Central memory CD8-positive, alpha-beta T cell (primary cell): ENCODE data around the gene TSHZ1.

Source experiments
- ATAC-seq: fragments of 150-1000 bp; cut with Tn5 transposase; replicated peaks from 2 replicates; pipeline ENCODE4 v1.10.0; 2022; ENCODE audit warnings: mild to moderate bottlenecking, moderate FRiP score, moderate number of reproducible peaks; ENCODE audit not compliant: poor library complexity, severe bottlenecking; ENCODE audit errors: extremely low read depth
- DNase-seq, 2 donors: peaks; one replicate each; pipeline ENCODE4 v3.0.0; 2021; ENCODE audit warnings: low spot score in 2 of 2
- H3K27ac Mint-ChIP-seq: one replicate; pipeline ENCODE4 v1.8.0; 2022; ENCODE audit warnings: low read depth, mild to moderate bottlenecking, moderate library complexity, mixed read lengths
- H3K27me3 Mint-ChIP-seq: one replicate; pipeline ENCODE4 v1.8.0; 2022; ENCODE audit warnings: mixed read lengths
- H3K36me3 Mint-ChIP-seq: one replicate; pipeline ENCODE4 v1.8.0; 2022; ENCODE audit warnings: mild to moderate bottlenecking, moderate library complexity, mixed read lengths; ENCODE audit not compliant: insufficient read depth
- H3K4me1 Mint-ChIP-seq: one replicate; pipeline ENCODE4 v1.8.0; 2022; ENCODE audit warnings: mixed read lengths
- H3K4me3 Mint-ChIP-seq: one replicate; pipeline ENCODE4 v1.8.0; 2022; ENCODE audit warnings: mild to moderate bottlenecking, moderate library complexity, mixed read lengths
- H3K9me3 Mint-ChIP-seq: one replicate; pipeline ENCODE4 v1.8.0; 2022; ENCODE audit warnings: mixed read lengths

TSHZ1 gene

DNA sequence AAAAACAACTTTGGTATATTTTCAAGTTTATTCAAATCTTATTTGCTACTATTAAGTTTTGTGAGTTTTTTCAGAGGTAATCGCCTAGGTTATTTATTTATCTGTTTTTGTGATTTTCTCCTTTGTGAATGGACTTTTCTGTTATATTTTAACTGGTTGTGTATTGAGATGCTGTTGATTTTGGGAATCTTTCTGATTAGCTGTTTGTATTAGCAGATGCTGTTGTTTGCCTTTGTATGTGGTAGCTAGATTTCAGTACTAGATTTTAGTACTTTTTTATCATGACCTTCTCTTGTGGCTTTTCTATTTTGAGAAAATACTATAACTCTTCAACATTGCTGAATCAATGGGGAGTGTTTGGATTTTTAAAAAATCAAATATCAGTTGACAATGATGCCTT, 42.4 kb downstream of the TSHZ1 start:
- H3K4me1 Mint-ChIP-seq: peaks cover 66% of the 10 kb centered on the region
- H3K27me3 Mint-ChIP-seq: no peaks in the 10 kb centered on the region
- H3K27ac Mint-ChIP-seq: peak overlapping the region; percentile 7
- no peak overlapping the region for H3K4me3 Mint-ChIP-seq
- H3K9me3 Mint-ChIP-seq: no peaks in the 10 kb centered on the region
- no peak for DNase-seq
- peaks cover 7% of the 10 kb centered on the region for H3K36me3 Mint-ChIP-seq
- ATAC-seq: no peak

DNA sequence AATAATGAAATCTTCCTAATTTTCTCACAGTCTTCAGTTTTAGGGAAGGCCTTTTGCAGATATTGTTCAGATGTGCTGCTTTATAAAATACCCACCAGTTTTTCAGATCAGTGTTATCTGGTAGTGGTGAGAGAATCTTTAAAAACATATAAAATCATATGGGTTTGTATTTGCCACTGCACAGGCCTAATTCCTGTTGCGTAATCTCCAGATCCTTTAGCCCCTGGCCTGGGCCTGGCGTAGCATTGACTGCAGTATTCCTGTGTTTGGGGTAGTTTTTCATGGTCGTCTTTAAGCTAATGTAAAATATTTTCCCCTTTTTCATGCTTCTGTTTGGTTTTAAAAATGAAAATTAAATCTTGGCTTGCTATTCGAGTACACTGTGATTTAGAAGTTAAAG, 43.2 kb downstream of the TSHZ1 start:
- Mint-ChIP-seq H3K9me3 (no peaks in the 10 kb centered on the region), H3K36me3 (peaks cover 7% of the 10 kb centered on the region), H3K4me1 (peaks cover 65% of the 10 kb centered on the region), H3K27me3 (no peaks in the 10 kb centered on the region), H3K4me3 (no peak overlapping the region), H3K27ac (no peak overlapping the region)
- DNase-seq: no peak
- ATAC-seq: no peak

DNA sequence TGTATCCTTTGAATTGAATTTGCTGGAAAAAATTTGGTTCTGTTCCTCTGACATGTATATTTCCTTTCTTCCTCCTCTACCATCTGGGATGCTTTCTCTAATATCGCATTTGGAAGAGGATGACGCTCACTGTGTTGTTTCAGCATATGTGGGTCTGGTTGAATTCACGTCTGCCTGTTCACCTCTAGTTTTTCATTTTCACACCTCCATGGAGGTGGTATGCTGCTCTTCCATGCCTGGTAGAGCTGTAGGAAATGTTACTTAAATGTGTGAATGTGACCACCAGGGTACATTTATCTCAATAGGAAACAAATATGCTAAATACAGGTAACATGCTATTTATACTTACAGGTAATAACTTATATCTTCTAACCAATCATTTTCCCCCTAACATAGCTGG, 44.5 kb downstream of the TSHZ1 start:
- peaks cover 62% of the 10 kb centered on the region for H3K4me1 Mint-ChIP-seq
- DNase-seq (no peak), ATAC-seq (no peak)
- no peaks in the 10 kb centered on the region for H3K36me3 Mint-ChIP-seq
- no peak overlapping the region for H3K4me3 Mint-ChIP-seq
- H3K9me3 Mint-ChIP-seq: no peaks in the 10 kb centered on the region
- no peak overlapping the region for H3K27ac Mint-ChIP-seq
- no peaks in the 10 kb centered on the region for H3K27me3 Mint-ChIP-seq

DNA sequence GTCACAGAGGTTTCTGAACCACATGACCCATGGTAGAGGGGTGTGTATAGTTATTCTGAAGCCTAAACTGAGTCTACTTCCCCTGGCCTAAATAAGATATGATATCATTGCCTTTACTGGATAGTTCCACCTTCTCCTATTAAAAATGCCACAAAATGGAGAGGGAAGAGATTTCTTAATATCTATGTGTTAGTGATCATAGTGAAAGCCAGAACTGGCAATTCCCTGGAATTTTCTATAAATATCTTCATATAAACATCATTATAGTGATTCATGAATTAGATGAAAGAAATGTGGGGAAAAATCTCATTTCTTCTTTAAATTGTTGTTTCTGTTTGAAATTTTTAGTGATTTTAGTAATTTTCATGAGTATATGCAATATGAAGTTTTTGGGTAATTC, 45.8 kb downstream of the TSHZ1 start:
- H3K27ac Mint-ChIP-seq: no peak overlapping the region
- H3K36me3 Mint-ChIP-seq: no peaks in the 10 kb centered on the region
- H3K9me3 Mint-ChIP-seq: no peaks in the 10 kb centered on the region
- peaks cover 70% of the 10 kb centered on the region for H3K4me1 Mint-ChIP-seq
- DNase-seq (no peak), ATAC-seq (no peak)
- no peaks in the 10 kb centered on the region for H3K27me3 Mint-ChIP-seq
- no peak overlapping the region for H3K4me3 Mint-ChIP-seq

DNA sequence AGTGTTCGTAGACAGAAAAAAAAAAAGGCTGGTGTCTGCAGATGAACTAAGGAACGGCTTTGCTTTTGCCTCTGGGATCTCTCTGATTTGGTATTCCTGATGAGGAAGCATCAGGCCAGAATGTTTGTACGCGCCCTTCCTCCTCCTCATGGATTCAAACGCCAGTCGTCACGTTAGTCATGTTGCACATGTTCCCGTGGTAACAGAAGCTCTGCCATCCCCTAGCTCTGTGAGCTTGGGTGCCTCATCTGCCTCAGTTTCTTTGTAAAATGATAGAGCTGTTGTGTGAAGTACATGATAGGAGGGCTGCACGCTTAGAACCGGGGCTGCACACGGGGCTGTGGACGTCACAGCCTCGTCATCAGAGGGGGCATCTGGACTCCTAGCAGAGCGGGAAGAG, 47.0 kb downstream of the TSHZ1 start:
- ATAC-seq (no peak), DNase-seq (no peak)
- no peaks in the 10 kb centered on the region for H3K9me3 Mint-ChIP-seq
- H3K27ac Mint-ChIP-seq: no peak overlapping the region
- no peaks in the 10 kb centered on the region for H3K36me3 Mint-ChIP-seq
- H3K4me3 Mint-ChIP-seq: no peak overlapping the region
- no peaks in the 10 kb centered on the region for H3K27me3 Mint-ChIP-seq
- peaks cover 71% of the 10 kb centered on the region for H3K4me1 Mint-ChIP-seq

DNA sequence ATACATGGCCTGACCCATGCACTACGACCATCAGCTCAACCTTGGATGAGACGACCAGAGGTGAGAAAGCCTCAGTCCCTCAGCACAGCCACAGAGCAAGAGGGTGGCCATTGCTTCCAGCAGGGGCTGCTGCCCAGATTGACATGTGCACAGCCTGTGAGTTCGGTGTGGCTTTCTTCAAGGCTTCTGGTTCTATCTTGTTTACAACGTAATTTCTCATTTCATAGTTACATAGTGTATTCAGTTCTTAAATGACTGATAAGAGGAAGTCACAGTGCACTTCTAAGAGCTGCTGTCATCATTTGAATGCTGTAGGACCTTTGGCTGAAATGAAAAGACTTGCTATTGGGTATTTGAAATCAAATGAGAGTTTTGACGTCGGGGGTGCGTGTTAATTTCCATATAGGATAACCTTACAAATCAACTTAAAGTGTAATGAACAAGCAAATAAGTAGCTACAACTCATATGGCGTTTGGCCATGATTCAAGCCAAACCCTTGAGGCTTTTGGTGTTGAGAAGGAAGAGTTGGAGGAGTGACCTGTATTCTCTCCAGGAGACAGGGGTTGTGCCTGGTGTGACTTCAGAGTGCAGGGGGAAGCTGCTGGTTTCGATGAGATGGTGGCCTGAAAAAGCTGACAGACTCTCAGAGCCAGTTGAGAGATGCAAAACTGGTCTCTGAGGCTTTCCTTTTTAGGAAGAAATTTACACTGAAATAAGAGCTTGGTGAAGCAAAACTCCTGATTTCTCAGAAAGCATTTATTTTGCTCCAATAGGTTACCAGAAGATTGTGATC, 51.0 kb downstream of the TSHZ1 start:
- H3K4me1 Mint-ChIP-seq: peaks cover 64% of the 10 kb centered on the region
- H3K27ac Mint-ChIP-seq: no peak overlapping the region
- no peaks in the 10 kb centered on the region for H3K27me3 Mint-ChIP-seq
- no peak for ATAC-seq
- no peak overlapping the region for H3K4me3 Mint-ChIP-seq
- no peak for DNase-seq
- H3K9me3 Mint-ChIP-seq: no peaks in the 10 kb centered on the region
- H3K36me3 Mint-ChIP-seq: peaks cover 3% of the 10 kb centered on the region

DNA sequence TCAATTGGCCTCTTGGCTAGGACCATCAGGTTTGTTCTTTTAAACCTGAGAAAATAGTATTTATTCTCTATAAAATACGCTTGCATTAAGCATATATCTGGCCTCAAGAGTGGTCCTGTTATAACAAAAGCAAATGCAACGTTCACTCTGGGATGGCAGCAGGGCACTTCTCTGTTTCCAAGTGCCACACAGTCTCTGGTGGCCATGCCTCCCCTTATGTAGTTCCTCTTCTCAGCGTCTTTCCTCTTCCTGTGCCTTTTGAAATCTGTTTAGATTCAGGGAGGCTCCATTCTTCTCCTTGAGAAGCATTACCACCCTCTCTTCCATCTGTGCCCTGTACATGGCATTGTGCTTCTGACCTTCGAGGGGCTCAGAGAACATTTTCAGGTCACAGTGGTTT, 51.9 kb downstream of the TSHZ1 start:
- DNase-seq: no peak
- Mint-ChIP-seq H3K27ac (no peak overlapping the region), H3K36me3 (peaks cover 3% of the 10 kb centered on the region), H3K9me3 (no peaks in the 10 kb centered on the region), H3K4me3 (no peak overlapping the region), H3K27me3 (no peaks in the 10 kb centered on the region), H3K4me1 (peaks cover 63% of the 10 kb centered on the region)
- ATAC-seq: no peak

DNA sequence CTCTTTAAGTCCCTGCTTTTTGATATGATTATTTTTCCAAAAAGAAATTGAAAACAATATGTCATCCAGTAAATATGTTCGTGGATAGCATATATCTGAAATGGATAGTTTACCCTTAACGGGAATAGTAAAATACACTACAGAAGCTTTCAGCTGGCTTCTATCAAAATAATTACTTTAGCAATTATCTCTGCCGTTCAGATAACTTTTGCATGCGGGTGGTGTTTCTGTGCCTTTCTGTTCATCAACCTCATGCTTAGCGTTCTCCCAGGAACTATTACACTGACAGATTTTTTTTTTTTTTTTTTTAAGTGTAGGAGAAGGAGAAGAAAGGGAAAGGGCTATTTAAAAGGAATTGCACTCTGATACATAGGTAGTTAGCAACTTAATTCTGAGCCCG, 53.6 kb downstream of the TSHZ1 start:
- no peak for ATAC-seq
- Mint-ChIP-seq H3K27me3 (no peaks in the 10 kb centered on the region), H3K9me3 (no peaks in the 10 kb centered on the region), H3K4me3 (no peak overlapping the region), H3K36me3 (peaks cover 3% of the 10 kb centered on the region), H3K4me1 (peaks cover 66% of the 10 kb centered on the region), H3K27ac (no peak overlapping the region)
- no peak for DNase-seq

DNA sequence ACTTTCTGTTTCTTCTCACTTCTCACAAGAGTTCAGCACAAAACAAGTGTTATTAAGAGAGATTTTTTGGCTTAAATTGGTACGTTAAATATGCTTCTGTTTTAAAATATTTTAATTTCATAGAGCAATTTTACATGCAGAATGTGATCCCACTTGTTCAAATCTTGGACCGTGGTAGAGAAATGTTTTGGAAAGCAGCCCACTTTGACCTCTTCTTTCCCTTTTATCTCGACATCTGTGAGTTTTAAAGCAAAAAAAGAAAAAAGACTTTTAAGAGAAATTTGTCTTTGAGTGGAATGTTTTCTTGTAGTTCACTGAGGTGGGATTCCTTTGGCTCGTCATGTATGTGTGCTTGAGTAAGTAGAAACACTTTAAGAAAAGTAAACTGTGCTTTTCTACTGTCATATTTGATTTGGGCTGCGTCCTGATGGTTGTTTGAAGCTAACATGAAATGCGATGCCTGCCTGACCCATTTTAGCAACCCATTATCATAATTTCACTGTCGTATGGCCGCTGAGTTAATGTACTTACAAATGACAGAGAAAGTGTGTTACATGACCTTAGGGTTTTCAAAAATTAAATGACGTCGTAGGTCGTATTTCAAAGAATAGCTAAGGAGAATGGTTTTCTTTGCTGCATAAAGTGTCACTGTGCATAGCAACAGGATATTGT, 54.5 kb downstream of the TSHZ1 start:
- no peaks in the 10 kb centered on the region for H3K9me3 Mint-ChIP-seq
- H3K27ac Mint-ChIP-seq: no peak overlapping the region
- no peak overlapping the region for H3K4me3 Mint-ChIP-seq
- no peak for DNase-seq
- peaks cover 73% of the 10 kb centered on the region for H3K4me1 Mint-ChIP-seq
- H3K27me3 Mint-ChIP-seq: no peaks in the 10 kb centered on the region
- H3K36me3 Mint-ChIP-seq: peaks cover 3% of the 10 kb centered on the region
- no peak for ATAC-seq

DNA sequence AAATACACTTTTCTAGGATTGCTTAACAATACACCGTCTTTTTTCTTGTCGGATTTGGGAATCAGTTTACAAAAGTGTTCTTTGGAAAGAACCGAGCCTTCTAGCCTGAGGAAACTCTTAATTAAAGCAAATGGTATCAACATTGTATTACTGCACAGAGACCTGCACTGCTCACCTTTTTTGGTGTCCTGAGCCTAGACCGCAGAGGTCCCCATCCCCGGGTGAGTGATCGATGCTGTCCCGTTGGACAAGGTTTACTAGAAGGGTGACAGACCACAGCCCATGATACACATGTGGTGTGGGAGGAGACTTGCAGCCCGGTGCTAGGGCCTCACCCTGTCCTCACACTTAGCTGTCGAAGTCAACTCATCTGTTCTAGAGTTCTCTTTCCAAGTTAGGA, 55.3 kb downstream of the TSHZ1 start:
- Mint-ChIP-seq H3K4me3 (no peak overlapping the region), H3K9me3 (no peaks in the 10 kb centered on the region), H3K27ac (no peak overlapping the region), H3K27me3 (no peaks in the 10 kb centered on the region), H3K36me3 (peaks cover 3% of the 10 kb centered on the region), H3K4me1 (peaks cover 66% of the 10 kb centered on the region)
- DNase-seq (no peak), ATAC-seq (no peak)

DNA sequence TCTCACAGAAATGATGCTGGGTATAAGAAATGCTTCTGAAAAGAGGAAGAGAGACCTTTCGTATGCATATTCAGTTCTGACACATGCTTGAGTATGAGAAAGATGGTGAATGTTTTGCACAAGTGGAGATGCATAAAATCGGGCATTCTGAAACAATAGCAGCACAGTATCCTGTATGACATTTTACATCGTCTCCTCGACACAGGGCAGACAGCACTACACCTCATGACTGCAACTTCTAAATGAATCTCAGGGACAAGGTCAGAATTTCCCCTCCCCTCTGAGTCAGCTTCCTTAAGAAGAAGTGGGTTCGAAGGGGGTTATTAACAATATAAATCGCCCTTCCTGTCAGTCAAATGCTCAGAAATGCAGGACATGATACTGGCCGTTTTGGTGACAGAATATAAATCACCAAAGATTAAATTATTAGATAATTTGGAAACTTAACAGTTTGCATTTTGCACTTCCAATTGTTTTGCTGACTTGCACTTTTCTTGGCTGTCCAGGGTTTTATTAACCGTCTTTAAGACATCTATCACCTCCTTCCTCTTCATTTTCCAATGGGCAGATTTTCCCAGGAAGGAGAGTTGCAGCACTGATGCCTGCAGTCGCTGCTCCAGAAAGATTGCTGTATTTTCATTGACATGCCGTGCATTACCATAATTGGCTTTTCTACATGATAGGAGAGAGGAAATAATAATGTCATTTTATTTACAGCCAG, 57.2 kb downstream of the TSHZ1 start:
- ATAC-seq (no peak), DNase-seq (no peak)
- no peaks in the 10 kb centered on the region for H3K9me3 Mint-ChIP-seq
- H3K27me3 Mint-ChIP-seq: no peaks in the 10 kb centered on the region
- peaks cover 66% of the 10 kb centered on the region for H3K4me1 Mint-ChIP-seq
- H3K27ac Mint-ChIP-seq: no peak overlapping the region
- peaks cover 5% of the 10 kb centered on the region for H3K36me3 Mint-ChIP-seq
- H3K4me3 Mint-ChIP-seq: no peak overlapping the region

DNA sequence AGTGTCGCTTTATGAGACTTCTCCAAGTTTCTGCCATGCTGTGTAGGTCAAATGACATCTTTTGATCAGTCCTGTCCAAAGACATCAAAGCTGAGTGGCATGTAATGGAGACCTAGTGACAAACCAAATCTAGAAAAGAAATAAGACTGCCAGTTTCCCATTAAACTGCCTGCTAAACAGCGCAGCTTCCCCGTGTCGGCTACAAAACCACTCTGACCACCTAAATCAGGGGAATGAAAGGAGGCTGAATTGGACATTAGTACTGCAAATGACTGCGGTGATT, 57.7 kb downstream of the TSHZ1 start:
- no peak overlapping the region for H3K27ac Mint-ChIP-seq
- no peaks in the 10 kb centered on the region for H3K27me3 Mint-ChIP-seq
- ATAC-seq (no peak), DNase-seq (no peak)
- peaks cover 5% of the 10 kb centered on the region for H3K36me3 Mint-ChIP-seq
- no peaks in the 10 kb centered on the region for H3K9me3 Mint-ChIP-seq
- peaks cover 68% of the 10 kb centered on the region for H3K4me1 Mint-ChIP-seq
- no peak overlapping the region for H3K4me3 Mint-ChIP-seq

DNA sequence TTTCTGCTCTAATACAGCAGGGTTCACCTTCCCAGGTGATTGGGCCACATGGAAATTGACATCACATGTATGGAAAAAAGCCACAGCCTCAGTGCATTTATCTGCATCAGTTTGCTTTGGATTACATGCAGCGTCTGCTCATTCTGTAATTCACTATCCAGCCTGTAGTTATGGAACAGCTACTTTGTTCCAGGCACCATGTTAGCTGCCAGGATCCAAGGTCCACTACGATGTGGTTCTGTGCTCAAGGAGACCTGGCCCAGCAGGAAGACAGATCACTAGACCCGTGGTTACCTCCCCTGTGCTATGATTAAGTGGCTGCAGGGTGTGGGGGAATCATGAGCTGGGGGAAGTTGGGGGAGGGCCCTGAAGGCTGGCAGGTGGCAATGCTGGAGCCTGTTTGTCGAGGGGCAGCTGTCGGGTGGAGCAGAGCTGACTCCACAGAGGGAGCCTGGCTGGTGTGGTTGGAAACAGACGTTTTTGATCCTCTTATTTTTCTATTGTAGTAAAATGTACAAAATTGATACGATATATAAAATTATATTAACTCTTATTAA, 58.6 kb downstream of the TSHZ1 start:
- Mint-ChIP-seq H3K9me3 (no peaks in the 10 kb centered on the region), H3K36me3 (peaks cover 5% of the 10 kb centered on the region), H3K27me3 (no peaks in the 10 kb centered on the region), H3K4me3 (no peak overlapping the region), H3K4me1 (peaks cover 67% of the 10 kb centered on the region), H3K27ac (peak overlapping the region; percentile 13)
- ATAC-seq: no peak
- no peak for DNase-seq
